BE2C (cell line): ENCODE results near the gene SH3RF1.
"Not testable (repeated sequence)": the region's sequence is repeated elsewhere in the genome, so short reads cannot be mapped to it uniquely, and the experiment has no call there.

ENCODE experiments used
- DNase-seq: peaks from one replicate; pipeline ENCODE4 v3.0.0-alpha.2; 2020
- H3K27me3 ChIP-seq: fragments of 250-450 bp; sonication (Bioruptor Pico); 2 replicates; pipeline ENCODE4 v1.5.1; 2020; ENCODE audit warnings: mild to moderate bottlenecking
- H3K36me3 ChIP-seq: fragments of 250-450 bp; sonication (Bioruptor Pico); 2 replicates; pipeline ENCODE4 v1.5.1; 2020; ENCODE audit warnings: mild to moderate bottlenecking
- H3K4me1 ChIP-seq: fragments of 250-450 bp; sonication (Bioruptor Pico); 2 replicates; pipeline ENCODE4 v1.5.1; 2020
- H3K4me3 ChIP-seq: 2 replicates; pipeline ENCODE4 v1.5.1; 2011; ENCODE audit warnings: low read depth, low read length
- H3K9me3 ChIP-seq: fragments of 250-450 bp; sonication (Bioruptor Pico); 2 replicates; pipeline ENCODE4 v1.5.1; 2020
- CTCF ChIP-seq: IDR thresholded peaks from 2 replicates; pipeline ENCODE4 v1.5.1; 2012; ENCODE audit warnings: mild to moderate bottlenecking, low read depth, low read length

The SH3RF1 gene

GRCh38 chr4:169179609-169180521 is 90.9 kb downstream of the SH3RF1 start:
- Histone ChIP-seq H3K4me3 (no peak overlapping the region), H3K36me3 (no peaks in the 10 kb centered on the region), H3K9me3 (no peaks in the 10 kb centered on the region), H3K27me3 (no peaks in the 10 kb centered on the region), H3K4me1 (peaks cover 4% of the 10 kb centered on the region)
- no peak for TF ChIP-seq CTCF
- no peak for DNase-seq

GRCh38 chr4:169178092-169178491 is 92.7 kb downstream of the SH3RF1 start:
- H3K9me3 ChIP-seq, H3K36me3 ChIP-seq, H3K4me1 ChIP-seq, H3K27me3 ChIP-seq, H3K4me3 ChIP-seq, DNase-seq: not testable (repeated sequence)

GRCh38 chr4:169175476-169175875 is 95.3 kb downstream of the SH3RF1 start:
- Histone ChIP-seq H3K36me3 (no peaks in the 10 kb centered on the region), H3K4me3 (no peak overlapping the region)
- DNase-seq = no peak

GRCh38 chr4:169175035-169175434 is 95.7 kb downstream of the SH3RF1 start:
- H3K4me3 ChIP-seq = no peak overlapping the region
- no peaks in the 10 kb centered on the region for H3K27me3 ChIP-seq
- peaks cover 8% of the 10 kb centered on the region; the same call in 1 of the 2 replicates for H3K4me1 ChIP-seq
- TF ChIP-seq CTCF = no peak
- H3K36me3 ChIP-seq = no peaks in the 10 kb centered on the region
- H3K9me3 ChIP-seq = no peaks in the 10 kb centered on the region
- no peak for DNase-seq

More at GRCh38 chr4:169175476-169175875, 95.3 kb downstream of the SH3RF1 start:
- no peak for TF ChIP-seq CTCF
- Histone ChIP-seq H3K9me3 (no peaks in the 10 kb centered on the region), H3K27me3 (no peaks in the 10 kb centered on the region), H3K4me1 (peaks cover 8% of the 10 kb centered on the region; the same call in 1 of the 2 replicates)

GRCh38 chr4:169174247-169174646 is 96.5 kb downstream of the SH3RF1 start:
- TF ChIP-seq CTCF = no peak
- Histone ChIP-seq H3K36me3 (no peaks in the 10 kb centered on the region), H3K4me3 (no peak overlapping the region), H3K4me1 (peaks cover 8% of the 10 kb centered on the region; the same call in 1 of the 2 replicates), H3K27me3 (no peaks in the 10 kb centered on the region), H3K9me3 (no peaks in the 10 kb centered on the region)
- DNase-seq = no peak

- H3K4me3 ChIP-seq = no peak overlapping the region
- H3K4me1 ChIP-seq = peaks cover 14% of the 10 kb centered on the region; the same call in 1 of the 2 replicates
- H3K9me3 ChIP-seq = no peaks in the 10 kb centered on the region
- H3K27me3 ChIP-seq = no peaks in the 10 kb centered on the region
- TF ChIP-seq CTCF = no peak
- no peak for DNase-seq
- H3K36me3 ChIP-seq = no peaks in the 10 kb centered on the region
These were observed 102.5 kb downstream of the SH3RF1 start for GRCh38 chr4:169167957-169168858.
